Measurements from ENCODE around the gene AUTS2.

Gene AUTS2

DNA sequence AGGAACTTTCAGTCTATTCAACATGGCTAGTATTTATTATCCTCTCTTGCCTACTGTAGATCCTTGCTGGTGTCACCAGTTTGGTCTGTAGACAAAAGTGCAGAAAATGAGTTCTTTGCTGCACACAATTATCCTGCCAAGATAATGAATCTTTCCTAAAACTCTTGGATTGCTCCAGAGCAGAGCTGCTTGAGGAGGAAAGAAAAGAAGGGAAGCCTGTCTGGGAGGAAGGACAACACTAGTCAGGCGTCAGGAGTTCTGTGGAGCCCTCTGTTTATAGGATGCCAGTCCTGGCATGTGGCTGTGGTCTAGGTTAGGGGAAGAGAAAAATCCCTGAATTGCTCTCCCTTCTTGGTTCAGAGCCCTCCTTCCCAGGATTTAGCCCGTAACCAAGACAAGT lies 1103.7 kb downstream of the AUTS2 start:
- DNase-seq (ENCODE audit: low read depth, low spot score), result no peak
- TF ChIP-seq SUZ12 (IDR thresholded peaks at IDR 0.05; ENCODE audit: extremely low read depth, insufficient read depth, insufficient read length), result no peak
- no peak for TF ChIP-seq ZNF274 (IDR thresholded peaks at IDR 0.05; ENCODE audit: low read depth, low read length)
- TF ChIP-seq YY1 (IDR thresholded peaks at IDR 0.05; ENCODE audit: insufficient read depth, insufficient read length), result no peak
- H3K9ac ChIP-seq (ENCODE audit: insufficient read length, low read depth), result peak overlapping the region; percentile 27
- H3K36me3 ChIP-seq (ENCODE audit: insufficient read depth, insufficient read length, low read length), result peaks cover 64% of the 10 kb centered on the region
- H3K27me3 ChIP-seq (ENCODE audit: insufficient read depth, insufficient read length), result no peaks in the 10 kb centered on the region
- H3K9me3 ChIP-seq (ENCODE audit: insufficient read depth, low read length), result peaks cover 32% of the 10 kb centered on the region; the same call in 1 of the 2 replicates
- no peak overlapping the region for H3K4me3 ChIP-seq (ENCODE audit: insufficient read length, low read depth)
- peaks cover 17% of the 10 kb centered on the region for H3K4me1 ChIP-seq (ENCODE audit: insufficient read depth, insufficient read length)

DNA sequence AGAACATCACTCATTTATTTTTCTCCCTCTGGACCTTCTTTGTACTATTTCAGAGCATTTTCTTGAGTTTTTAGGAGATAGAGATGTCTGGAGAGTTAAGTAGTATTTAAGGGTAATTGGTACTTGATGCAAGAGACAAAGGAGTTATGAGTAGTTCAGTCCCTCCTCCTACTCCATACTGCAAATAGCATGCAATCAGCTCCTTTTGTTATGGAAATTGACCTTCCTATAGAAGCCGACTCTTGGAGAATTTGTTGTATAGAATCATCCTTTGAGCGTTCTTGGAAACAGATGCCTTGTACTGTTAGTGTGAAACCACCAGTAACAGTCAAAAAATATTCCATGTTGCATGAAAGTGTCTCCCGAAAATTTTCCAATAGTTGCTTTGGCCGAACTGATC lies 1105.5 kb downstream of the AUTS2 start:
- no peak for DNase-seq (ENCODE audit: low read depth, low spot score)
- TF ChIP-seq ZNF274 (IDR thresholded peaks at IDR 0.05; ENCODE audit: low read depth, low read length), result no peak
- TF ChIP-seq SUZ12 (IDR thresholded peaks at IDR 0.05; ENCODE audit: extremely low read depth, insufficient read depth, insufficient read length), result no peak
- TF ChIP-seq YY1 (IDR thresholded peaks at IDR 0.05; ENCODE audit: insufficient read depth, insufficient read length), result no peak
- H3K4me3 ChIP-seq (ENCODE audit: insufficient read length, low read depth), result no peak overlapping the region
- no peaks in the 10 kb centered on the region for H3K27me3 ChIP-seq (ENCODE audit: insufficient read depth, insufficient read length)
- H3K36me3 ChIP-seq (ENCODE audit: insufficient read depth, insufficient read length, low read length), result peaks cover 72% of the 10 kb centered on the region
- H3K9ac ChIP-seq (ENCODE audit: insufficient read length, low read depth), result no peak overlapping the region
- peaks cover 32% of the 10 kb centered on the region; the same call in 1 of the 2 replicates for H3K9me3 ChIP-seq (ENCODE audit: insufficient read depth, low read length)
- peaks cover 21% of the 10 kb centered on the region for H3K4me1 ChIP-seq (ENCODE audit: insufficient read depth, insufficient read length)

DNA sequence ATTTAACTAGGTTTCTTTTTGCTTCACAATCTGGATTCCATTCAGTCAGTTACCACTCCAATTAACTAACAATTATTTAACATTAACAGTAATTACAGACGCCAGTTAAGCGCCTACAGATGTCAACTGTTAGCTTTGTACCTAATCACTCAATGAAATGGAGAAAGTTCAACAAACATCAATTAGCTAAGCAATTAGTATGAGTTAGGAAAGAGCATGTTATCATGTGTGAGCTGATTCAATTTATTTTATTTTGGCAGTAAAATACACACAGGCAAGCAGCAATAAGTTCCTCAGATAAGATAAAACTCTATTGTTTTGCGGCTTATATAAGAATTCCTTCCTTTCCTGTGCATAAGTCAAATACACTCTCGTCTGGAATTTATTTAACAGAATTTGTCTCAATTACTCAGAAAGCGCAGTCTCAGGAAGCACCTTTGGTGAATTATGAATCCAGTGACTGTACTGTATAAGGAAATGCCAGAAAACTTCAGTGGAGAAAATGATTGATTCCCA lies 1106.6 kb downstream of the AUTS2 start:
- no peak overlapping the region for H3K4me3 ChIP-seq (ENCODE audit: insufficient read length, low read depth)
- H3K36me3 ChIP-seq (ENCODE audit: insufficient read depth, insufficient read length, low read length), result peaks cover 66% of the 10 kb centered on the region
- TF ChIP-seq YY1 (IDR thresholded peaks at IDR 0.05; ENCODE audit: insufficient read depth, insufficient read length), result no peak
- no peak for TF ChIP-seq SUZ12 (IDR thresholded peaks at IDR 0.05; ENCODE audit: extremely low read depth, insufficient read depth, insufficient read length)
- no peak for TF ChIP-seq ZNF274 (IDR thresholded peaks at IDR 0.05; ENCODE audit: low read depth, low read length)
- no peaks in the 10 kb centered on the region for H3K27me3 ChIP-seq (ENCODE audit: insufficient read depth, insufficient read length)
- no peak for DNase-seq (ENCODE audit: low read depth, low spot score)
- H3K9ac ChIP-seq (ENCODE audit: insufficient read length, low read depth), result no peak overlapping the region
- peaks cover 25% of the 10 kb centered on the region for H3K4me1 ChIP-seq (ENCODE audit: insufficient read depth, insufficient read length)
- H3K9me3 ChIP-seq (ENCODE audit: insufficient read depth, low read length), result peaks cover 32% of the 10 kb centered on the region; the same call in 1 of the 2 replicates

DNA sequence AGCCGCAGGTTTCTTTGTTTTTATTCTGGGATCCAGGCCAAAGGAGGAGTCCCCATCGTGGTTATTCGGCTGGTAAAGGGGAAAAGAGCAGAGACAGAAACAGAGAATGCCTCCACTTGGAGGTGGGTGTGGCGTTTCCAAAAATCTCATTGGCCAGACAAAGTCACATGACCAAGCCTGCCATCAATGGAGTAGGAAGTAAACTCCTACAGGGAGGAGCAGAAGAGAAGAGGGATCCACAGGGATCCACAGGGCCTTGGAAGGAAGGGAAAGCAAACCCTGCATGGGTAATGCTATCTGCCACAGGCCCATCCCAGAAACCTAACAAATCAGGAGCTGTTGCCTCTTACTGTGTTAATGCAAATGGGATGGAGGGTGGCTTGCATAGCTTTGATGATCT lies 1107.9 kb downstream of the AUTS2 start:
- Histone ChIP-seq H3K9me3 (ENCODE audit: insufficient read depth, low read length) (peaks cover 32% of the 10 kb centered on the region; the same call in 1 of the 2 replicates), H3K9ac (ENCODE audit: insufficient read length, low read depth) (no peak overlapping the region), H3K27me3 (ENCODE audit: insufficient read depth, insufficient read length) (no peaks in the 10 kb centered on the region), H3K36me3 (ENCODE audit: insufficient read depth, insufficient read length, low read length) (peaks cover 64% of the 10 kb centered on the region), H3K4me3 (ENCODE audit: insufficient read length, low read depth) (no peak overlapping the region), H3K4me1 (ENCODE audit: insufficient read depth, insufficient read length) (peaks cover 22% of the 10 kb centered on the region)
- TF ChIP-seq ZNF274 (IDR thresholded peaks at IDR 0.05; ENCODE audit: low read depth, low read length) (no peak), SUZ12 (IDR thresholded peaks at IDR 0.05; ENCODE audit: extremely low read depth, insufficient read depth, insufficient read length) (no peak)
- DNase-seq (ENCODE audit: low read depth, low spot score), result no peak

DNA sequence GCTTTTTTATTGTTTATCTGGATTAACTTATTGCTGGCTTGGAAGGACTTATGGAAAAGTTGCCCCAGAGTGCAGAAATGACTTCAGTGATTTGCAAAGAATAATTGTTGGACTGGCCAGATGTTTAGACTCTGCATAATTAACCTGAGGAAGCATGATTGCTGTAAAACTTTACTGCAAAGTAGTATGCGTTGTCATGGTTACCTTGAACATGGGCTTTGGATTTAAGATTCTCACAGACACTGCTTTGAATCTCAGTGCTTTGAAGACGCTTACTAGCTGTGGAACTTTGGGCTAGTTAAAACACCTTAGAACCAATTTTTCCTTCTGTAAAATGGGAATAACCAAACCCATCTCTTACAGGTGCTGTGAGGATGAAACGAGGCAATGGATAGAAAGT lies 1108.4 kb downstream of the AUTS2 start:
- no peaks in the 10 kb centered on the region for H3K27me3 ChIP-seq (ENCODE audit: insufficient read depth, insufficient read length)
- peaks cover 21% of the 10 kb centered on the region for H3K4me1 ChIP-seq (ENCODE audit: insufficient read depth, insufficient read length)
- H3K9me3 ChIP-seq (ENCODE audit: insufficient read depth, low read length), result peaks cover 32% of the 10 kb centered on the region; the same call in 1 of the 2 replicates
- no peak for DNase-seq (ENCODE audit: low read depth, low spot score)
- H3K4me3 ChIP-seq (ENCODE audit: insufficient read length, low read depth), result no peak overlapping the region
- H3K36me3 ChIP-seq (ENCODE audit: insufficient read depth, insufficient read length, low read length), result peaks cover 67% of the 10 kb centered on the region
- TF ChIP-seq SUZ12 (IDR thresholded peaks at IDR 0.05; ENCODE audit: extremely low read depth, insufficient read depth, insufficient read length) (no peak), YY1 (IDR thresholded peaks at IDR 0.05; ENCODE audit: insufficient read depth, insufficient read length) (no peak), ZNF274 (IDR thresholded peaks at IDR 0.05; ENCODE audit: low read depth, low read length) (no peak)
- H3K9ac ChIP-seq (ENCODE audit: insufficient read length, low read depth), result no peak overlapping the region

DNA sequence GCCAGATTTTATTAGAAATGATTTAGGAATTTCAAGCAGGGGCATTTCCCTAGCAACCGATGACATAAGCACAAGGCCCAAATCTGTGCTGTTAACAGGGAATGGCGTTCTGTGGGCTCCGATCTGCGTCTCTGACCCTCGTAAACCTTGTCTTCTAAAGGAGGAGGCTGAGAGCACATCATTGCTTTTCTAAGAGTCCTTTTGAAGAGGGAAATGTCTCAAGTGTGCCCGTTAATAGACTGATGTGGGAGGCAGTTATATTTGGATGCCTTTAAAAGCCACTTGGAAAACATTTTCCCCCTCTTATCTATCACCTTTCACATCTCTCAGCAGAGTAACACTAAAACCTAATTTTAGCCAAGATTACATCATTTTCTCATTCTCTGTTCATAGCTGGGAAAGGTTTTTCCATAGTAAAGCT lies 1109.6 kb downstream of the AUTS2 start:
- Histone ChIP-seq H3K9ac (ENCODE audit: insufficient read length, low read depth) (no peak overlapping the region), H3K36me3 (ENCODE audit: insufficient read depth, insufficient read length, low read length) (peaks cover 62% of the 10 kb centered on the region), H3K9me3 (ENCODE audit: insufficient read depth, low read length) (peaks cover 24% of the 10 kb centered on the region; the same call in 1 of the 2 replicates), H3K4me1 (ENCODE audit: insufficient read depth, insufficient read length) (peaks cover 15% of the 10 kb centered on the region), H3K4me3 (ENCODE audit: insufficient read length, low read depth) (no peak overlapping the region), H3K27me3 (ENCODE audit: insufficient read depth, insufficient read length) (no peaks in the 10 kb centered on the region)
- TF ChIP-seq ZNF274 (IDR thresholded peaks at IDR 0.05; ENCODE audit: low read depth, low read length) (no peak), SUZ12 (IDR thresholded peaks at IDR 0.05; ENCODE audit: extremely low read depth, insufficient read depth, insufficient read length) (no peak), YY1 (IDR thresholded peaks at IDR 0.05; ENCODE audit: insufficient read depth, insufficient read length) (no peak)
- DNase-seq (ENCODE audit: low read depth, low spot score), result no peak

DNA sequence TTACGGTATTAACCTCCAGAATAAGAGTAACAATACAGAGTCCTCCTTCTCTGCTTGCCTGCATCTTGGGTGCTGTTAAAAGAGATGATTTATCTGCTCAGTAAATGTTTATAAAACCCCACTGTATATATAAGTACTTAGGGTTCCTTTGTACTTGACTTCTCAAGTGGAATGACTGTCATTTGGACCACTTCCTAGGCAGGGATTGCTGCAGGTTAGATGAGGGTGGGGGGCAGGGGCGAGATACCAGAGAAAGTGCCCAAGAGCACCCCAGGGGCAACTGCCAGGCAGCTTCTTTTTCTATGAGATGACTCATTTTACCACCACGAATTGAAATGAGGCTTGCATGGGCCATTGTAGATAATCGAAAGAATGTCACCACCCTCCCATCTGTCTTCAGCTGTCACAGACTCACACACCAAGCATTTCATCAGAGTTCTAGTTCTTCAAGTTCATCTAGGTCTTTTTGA lies 1111.8 kb downstream of the AUTS2 start:
- H3K27me3 ChIP-seq (ENCODE audit: insufficient read depth, insufficient read length), result no peaks in the 10 kb centered on the region
- H3K36me3 ChIP-seq (ENCODE audit: insufficient read depth, insufficient read length, low read length), result peaks cover 60% of the 10 kb centered on the region
- peaks cover 8% of the 10 kb centered on the region for H3K4me1 ChIP-seq (ENCODE audit: insufficient read depth, insufficient read length)
- TF ChIP-seq ZNF274 (IDR thresholded peaks at IDR 0.05; ENCODE audit: low read depth, low read length) (no peak), YY1 (IDR thresholded peaks at IDR 0.05; ENCODE audit: insufficient read depth, insufficient read length) (no peak), SUZ12 (IDR thresholded peaks at IDR 0.05; ENCODE audit: extremely low read depth, insufficient read depth, insufficient read length) (no peak)
- H3K9me3 ChIP-seq (ENCODE audit: insufficient read depth, low read length), result peaks cover 20% of the 10 kb centered on the region; the same call in 1 of the 2 replicates
- DNase-seq (ENCODE audit: low read depth, low spot score), result no peak
- no peak overlapping the region for H3K9ac ChIP-seq (ENCODE audit: insufficient read length, low read depth)
- H3K4me3 ChIP-seq (ENCODE audit: insufficient read length, low read depth), result no peak overlapping the region
